GM12878 (cell line): Measurements from ENCODE around the gene CELF3. TPM values are rescaled to one million over a fixed set of nuclear protein-coding genes. Genes with fewer than 3 reads are reported as not detected.

Experiments
- ATAC-seq: fragments of 200-7000 bp; cut with Tn5 transposase; 3 replicates; pipeline ENCODE4 v1.9.1; 2020; ENCODE audit warnings: mild to moderate bottlenecking, moderate library complexity
- BruUV-seq: library from RNA; stranded (reverse); fragments of 400-500 nt; replicated peaks from 2 replicates; lab custom pipeline; 2021; lab: Mats Ljungman, UMichigan
- CTCF ChIA-PET: fragments of 300-600 bp; sonication (Branson Sonifier 250); formaldehyde crosslinking; extraction: SDS; loops from one replicate; lab custom pipeline; 2021; ENCODE audit warnings: inconsistent platforms; lab: Yijun Ruan, JAX
- POLR2A ChIA-PET: fragments of 350-600 bp; formaldehyde crosslinking; extraction: SDS; loops from one replicate; lab custom pipeline; 2021; ENCODE audit warnings: inconsistent platforms; lab: Charles Lee
- RAD21 ChIA-PET: fragments of 300-600 bp; sonication (Branson Sonifier 250); formaldehyde crosslinking; loops from one replicate; lab custom pipeline; 2023; ENCODE audit warnings: antibody characterized with exemption; ENCODE audit not compliant: unreplicated experiment; lab: Charles Lee
- SMC1A ChIA-PET: fragments of 300-600 bp; sonication (Branson Sonifier 250); formaldehyde crosslinking; loops from one replicate; lab custom pipeline; 2023; ENCODE audit not compliant: unreplicated experiment, uncharacterized antibody; lab: Charles Lee
- DNase-seq: peaks from one replicate; pipeline ENCODE4 v3.0.0-alpha.2; 2011; ENCODE audit warnings: low read depth, low spot score
- FAIRE-seq: peaks from 3 replicates; lab custom pipeline; 2011; peaks lifted over from hg19 to GRCh38; lab: Jason Lieb, UNC
- H2AFZ ChIP-seq: 2 replicates; pipeline ENCODE4 v1.6.0; 2011; ENCODE audit warnings: low read depth, low read length, control low read depth; ENCODE audit not compliant: control insufficient read depth
- H3K27ac ChIP-seq: 2 replicates; pipeline ENCODE4 v1.5.1; 2011; ENCODE audit warnings: control low read depth; ENCODE audit not compliant: control insufficient read depth, insufficient read depth
- H3K27me3 ChIP-seq, 2 experiments: replicated peaks in 1 of 2; 2 replicates each; pipeline versions ENCODE4 v1.6.0 to v1.6.1; 2011; ENCODE audit warnings: low read length in 1 of 2; ENCODE audit not compliant: control insufficient read depth in 2 of 2, insufficient read depth in 2 of 2
- H3K36me3 ChIP-seq, 2 experiments: 2 replicates each; pipeline ENCODE4 v1.5.1; 2011; ENCODE audit warnings: low read length in 1 of 2; ENCODE audit not compliant: control insufficient read depth in 2 of 2, insufficient read depth in 2 of 2
- H3K4me1 ChIP-seq: 2 replicates; pipeline ENCODE4 v1.6.1; 2011; ENCODE audit warnings: mild to moderate bottlenecking, low read length, moderate library complexity, mixed read lengths; ENCODE audit not compliant: control insufficient read depth, insufficient read depth
- H3K4me2 ChIP-seq: 2 replicates; pipeline ENCODE4 v1.6.0; 2011; ENCODE audit warnings: control low read depth; ENCODE audit not compliant: control insufficient read depth, insufficient read depth
- H3K4me3 ChIP-seq: fragments of 200-600 bp; sonication (generic); 2 replicates; pipeline ENCODE4 v1.5.1; 2016
- H3K79me2 ChIP-seq: 2 replicates; pipeline ENCODE4 v1.6.0; 2011; ENCODE audit warnings: low read length; ENCODE audit not compliant: control insufficient read depth, insufficient read depth
- H3K9ac ChIP-seq: 2 replicates; pipeline ENCODE4 v1.8.0; 2011; ENCODE audit warnings: low read length, control low read depth, mixed read lengths; ENCODE audit not compliant: control insufficient read depth, insufficient read depth
- H3K9me3 ChIP-seq: replicated peaks from 3 replicates; pipeline ENCODE4 v1.5.1; 2011; ENCODE audit warnings: mild to moderate bottlenecking, low read length; ENCODE audit not compliant: control insufficient read depth, insufficient read depth
- H4K20me1 ChIP-seq: 2 replicates; pipeline ENCODE4 v1.6.0; 2011; ENCODE audit not compliant: control insufficient read depth, insufficient read depth
- CHD4 ChIP-seq: fragments of 200-600 bp; sonication (generic); IDR thresholded peaks from 2 replicates; pipeline ENCODE4 v1.6.1; 2016; ENCODE audit warnings: mild to moderate bottlenecking
- CTCF ChIP-seq, 3 experiments: IDR thresholded peaks in 2 of 3; conservative IDR thresholded peaks in 1 of 3; 2 replicates each; pipeline ENCODE4 v1.5.1; 2011; ENCODE audit warnings: low read depth in 3 of 3, low read length in 3 of 3, mild to moderate bottlenecking in 3 of 3, control low read depth in 2 of 3, moderate library complexity in 2 of 3, inconsistent platforms in 1 of 3, mixed read lengths in 1 of 3; ENCODE audit not compliant: control insufficient read depth in 2 of 3, insufficient read depth in 1 of 3; ENCODE audit errors: extremely low read depth in 1 of 3
- RAD21 ChIP-seq: IDR thresholded peaks from 2 replicates; pipeline ENCODE4 v1.6.1; 2011; ENCODE audit warnings: mild to moderate bottlenecking, low read depth, low read length, moderate library complexity; ENCODE audit not compliant: insufficient read depth
- SMC3 ChIP-seq: IDR thresholded peaks from 2 replicates; pipeline ENCODE4 v1.6.1; 2011; ENCODE audit warnings: low read length, improper control_type of control experiment, borderline replicate concordance
- WGBS: methylation state at CpG from one replicate; pipeline ENCODE4 v1.1.6; 2016; ENCODE audit warnings: low lambda C conversion rate; ENCODE audit not compliant: insufficient replicate concordance, insufficient coverage; ENCODE audit errors: missing lambda C conversion rate; 5-methylcytosine and 5-hydroxymethylcytosine counted together
- in situ Hi-C: fragments of 300-500 bp; cut with MboI; formaldehyde crosslinking; loops from 9 replicates; pipeline ENCODE4 v1.14.3; 2018; ENCODE audit warnings: mixed read lengths
- intact Hi-C: fragments of 100-400 bp; cut with micrococcal nuclease; formaldehyde crosslinking; loops from one replicate; pipeline ENCODE4 v1.14.2; 2022; ENCODE audit not compliant: unreplicated experiment
- polyA plus RNA-seq, 11 experiments: library from polyadenylated mRNA; depleted of rRNA in 4 of 11; unstranded in 6 of 11; stranded (reverse) in 5 of 11; fragments of >200 nt; fragmentation: Nextera tagmentation in 4 of 11; fragmentation: Illumina TruSeq in 1 of 11; extraction: Ambion mirVana in 4 of 11; extraction: Trizol in 1 of 11; gene quantifications; 1 replicate in 1 of 11; 2 replicates in 10 of 11; pipeline versions ENCODE4 v1.2.1 to v1.2.3, GENCODE V29; 2011 to 2016; ENCODE audit warnings: inconsistent platforms in 2 of 11, missing spikeins in 2 of 11, low read depth in 1 of 11
- total RNA-seq, 4 experiments: library from RNA; depleted of rRNA in 3 of 4; stranded (reverse); fragments of >200 nt in 3 of 4; fragmentation: Illumina TruSeq in 1 of 4; extraction: Trizol in 1 of 4; gene quantifications; 2 replicates each; pipeline versions ENCODE4 v1.2.1 to v1.2.3, GENCODE V29; 2013 to 2021

Gene CELF3
- total and polyA plus RNA-seq, 10 of the 15 experiments (the other 5 are each of a cell fraction or from before 2014, with no cell fraction given) = 0.09 TPM; not detected in 9

DNA sequence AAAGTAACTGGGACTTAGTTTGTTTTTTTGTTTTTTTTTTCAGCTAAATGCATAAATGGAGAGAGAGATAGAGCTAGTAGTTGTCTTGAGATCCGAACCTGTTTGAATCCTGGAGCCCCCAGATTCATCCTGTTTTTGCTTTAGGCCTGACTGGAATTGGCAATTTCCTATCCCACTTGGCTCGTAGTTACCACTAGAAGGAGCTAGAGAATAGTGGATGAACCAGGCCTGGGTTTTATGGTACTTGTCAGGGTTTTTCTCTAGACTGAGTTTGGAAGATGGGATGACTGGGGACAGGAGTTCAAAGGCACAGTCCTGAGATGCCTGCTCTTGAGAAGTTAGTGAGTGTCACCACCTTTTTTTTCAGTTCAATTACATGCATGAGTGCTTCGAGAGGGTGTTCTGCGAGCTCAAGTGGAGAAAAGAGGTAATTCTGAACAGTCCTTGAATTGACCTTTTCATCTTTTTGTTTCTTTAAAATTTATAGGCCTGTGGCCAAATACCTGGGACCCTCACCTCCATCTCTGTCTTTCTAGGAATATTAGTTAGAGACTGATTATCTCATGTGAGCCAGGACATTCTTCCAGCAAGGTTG, 23.4 kb downstream of the CELF3 start:
- ChIA-PET SMC1A (interaction anchor here (0.7 to 1.5 kb wide), 6 partner anchors 25 to 188 kb away, joined by 3 to 6 read pairs (median 3); no protein-coding TSS in a partner anchor), RAD21 (interaction anchor here (1.0 to 1.8 kb wide), 4 partner anchors 28 to 143 kb away, joined by 4 to 5 read pairs (median 4); partner anchors contain the start of genes MRPL9 and RIIAD1), CTCF (interaction anchor here (0.6 to 2.2 kb wide), 4 partner anchors 41 to 162 kb away, joined by 3 to 16 read pairs (median 4); no protein-coding TSS in a partner anchor), POLR2A (no interaction called here)
- H3K36me3 ChIP-seq = peaks cover 4 to 7% of the 10 kb centered on the region in 2 experiments; a peak in 3 of 4 replicates
- H3K9me3 ChIP-seq = no peaks in the 10 kb centered on the region
- DNase-seq = no peak
- no peak overlapping the region for H3K4me2 ChIP-seq
- H2AFZ ChIP-seq = no peak overlapping the region
- TF ChIP-seq SMC3 = peak; percentile 59
- peak; percentile 79 for TF ChIP-seq RAD21
- peak; percentile 54 to 66 (median 61); a peak in 5 of 6 replicates for TF ChIP-seq CTCF (IDR thresholded peaks at IDR 0.05 in 2 of 3, conservative IDR thresholded peaks at IDR 0.05 in 1 of 3; ENCODE audit: control insufficient read depth in 2 of 3, extremely low read depth in 1 of 3, insufficient read depth in 1 of 3, low read depth in 3 of 3, low read length in 3 of 3)
- no peak for TF ChIP-seq CHD4
- no peaks in the 10 kb centered on the region for H4K20me1 ChIP-seq
- 68% methylated on average over 4 of the region's 4 CpGs for WGBS
- no peak for ATAC-seq
- H3K4me3 ChIP-seq = no peak overlapping the region
- H3K27me3 ChIP-seq = no peaks in the 10 kb centered on the region
- BruUV-seq = no TSS peak
- FAIRE-seq = no peak
- in situ Hi-C loops = no loop called here
- intact Hi-C loops = loop anchor here (2.0 to 5.0 kb wide), 2 partner anchors 42 to 144 kb away; partner anchors contain the start of gene C2CD4D
- H3K27ac ChIP-seq = no peak overlapping the region
- H3K79me2 ChIP-seq = no peaks in the 10 kb centered on the region
- H3K4me1 ChIP-seq = no peaks in the 10 kb centered on the region
- H3K9ac ChIP-seq = no peak overlapping the region
